T follicular helper cell (primary cell): ENCODE measurements around the gene LSM14B.
"Not testable (repeated sequence)": the region's sequence is repeated elsewhere in the genome, so short reads cannot be mapped to it uniquely, and the experiment has no call there.

ENCODE experiments used
- DNase-seq: peaks from one replicate; pipeline ENCODE4 v3.0.0-alpha.2; 2020; ENCODE audit warnings: low read depth

LSM14B gene

DNA sequence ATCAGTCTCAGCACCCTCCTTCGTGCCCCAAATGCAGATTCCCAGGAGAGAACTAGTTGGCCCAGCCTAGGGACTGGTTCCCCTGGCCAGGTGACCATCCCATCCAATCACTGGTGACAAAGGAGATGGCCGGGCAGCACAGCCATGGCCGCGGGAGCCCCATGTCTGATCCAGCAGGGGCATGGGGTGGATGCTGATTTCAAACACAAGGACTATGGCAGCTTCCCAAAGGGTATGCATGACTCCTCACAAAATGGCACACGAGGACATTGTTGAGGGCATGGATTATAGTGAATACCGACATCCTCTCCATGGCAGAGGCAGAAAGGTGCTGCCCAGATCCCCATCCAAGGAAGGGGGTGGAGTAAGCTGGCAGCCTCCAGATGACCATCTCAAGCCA, 9.9 kb upstream of the LSM14B start:
- no peak for DNase-seq

DNA sequence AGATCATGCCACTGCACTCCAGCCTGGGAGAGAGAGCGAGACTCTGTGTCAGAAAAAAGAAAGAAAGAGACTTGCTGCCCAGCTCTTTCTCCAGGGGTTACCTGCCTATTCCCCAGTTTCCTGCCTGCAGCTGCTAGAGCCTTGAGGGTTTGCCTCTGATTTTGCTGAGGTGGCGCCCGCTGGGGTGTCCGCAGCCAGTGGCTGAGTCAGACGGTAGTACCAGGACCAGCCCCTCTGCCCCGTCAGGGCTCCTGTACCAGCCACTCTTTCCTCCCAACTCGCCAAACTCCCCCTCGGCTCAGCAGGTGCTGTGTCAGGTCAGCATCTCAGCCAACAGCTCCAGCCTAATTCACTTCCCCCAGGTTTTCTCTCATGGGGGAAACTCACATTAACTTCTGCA, 7.4 kb upstream of the LSM14B start:
- DNase-seq: no peak

DNA sequence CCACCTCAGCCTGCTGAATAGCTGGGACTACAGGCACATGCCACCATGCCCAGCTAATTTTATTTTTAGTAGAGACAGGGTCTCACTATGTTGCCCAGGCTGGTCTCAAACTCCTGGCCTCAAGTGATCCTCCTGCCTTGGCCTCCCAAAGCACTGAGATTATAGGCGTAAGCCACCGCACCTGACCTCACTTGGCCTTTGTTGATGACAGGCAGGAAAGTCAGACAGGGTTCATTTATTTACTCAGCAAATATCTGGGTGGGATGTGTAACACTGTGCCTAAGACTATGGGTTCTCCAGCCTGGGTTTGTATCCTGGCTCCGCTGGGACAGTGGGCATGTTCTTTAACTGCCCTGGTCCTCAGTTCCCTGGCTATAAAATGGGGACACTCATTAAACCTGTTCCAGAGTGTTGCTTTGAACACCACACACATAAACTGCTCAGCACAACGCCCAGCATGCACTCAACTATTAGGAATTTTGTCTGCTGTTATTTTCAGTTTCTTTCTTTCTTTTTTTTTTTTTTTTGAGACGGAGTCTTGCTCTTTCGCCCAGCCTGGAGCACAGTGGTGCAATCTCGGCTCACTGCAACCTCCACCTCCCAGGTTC, 6.4 kb upstream of the LSM14B start:
- not testable (repeated sequence) for DNase-seq

DNA sequence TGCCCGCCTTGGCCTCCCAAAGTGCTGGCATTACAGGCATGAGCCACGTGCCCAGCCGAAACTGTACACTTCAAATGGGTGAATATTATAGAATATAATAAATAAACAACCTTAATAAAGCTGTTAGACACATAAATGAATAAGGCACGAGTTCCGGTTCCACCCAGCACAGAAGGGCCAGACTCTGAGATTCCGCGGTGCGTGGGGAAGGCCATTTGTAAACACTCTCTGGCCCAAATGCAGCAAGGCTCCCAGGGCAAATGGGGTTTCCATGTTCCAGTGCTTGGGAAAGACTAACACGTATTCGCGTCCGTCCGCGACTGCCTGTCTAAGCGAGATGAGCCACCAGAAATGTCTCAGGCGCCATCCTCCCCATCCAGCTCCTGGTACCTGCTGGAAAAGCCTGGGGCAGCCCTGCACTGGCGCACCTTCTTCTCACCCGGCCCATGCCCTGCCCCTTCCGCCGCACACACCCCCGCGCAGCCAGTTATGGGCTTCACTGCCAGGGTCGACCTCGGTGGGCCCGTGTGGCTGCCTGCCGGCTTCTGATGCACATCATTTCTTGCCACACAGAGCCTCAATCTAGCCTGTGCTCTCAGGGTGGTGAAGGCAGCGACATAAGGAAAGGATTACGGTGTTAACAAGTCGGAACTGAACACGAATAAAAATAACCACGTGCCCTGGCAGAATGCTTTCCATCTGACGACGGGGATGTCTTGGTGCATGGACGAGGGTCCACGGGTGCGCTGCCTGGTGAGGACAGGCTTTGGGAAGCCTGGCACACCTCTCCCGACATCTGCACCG, 5.5 kb upstream of the LSM14B start:
- no peak for DNase-seq

DNA sequence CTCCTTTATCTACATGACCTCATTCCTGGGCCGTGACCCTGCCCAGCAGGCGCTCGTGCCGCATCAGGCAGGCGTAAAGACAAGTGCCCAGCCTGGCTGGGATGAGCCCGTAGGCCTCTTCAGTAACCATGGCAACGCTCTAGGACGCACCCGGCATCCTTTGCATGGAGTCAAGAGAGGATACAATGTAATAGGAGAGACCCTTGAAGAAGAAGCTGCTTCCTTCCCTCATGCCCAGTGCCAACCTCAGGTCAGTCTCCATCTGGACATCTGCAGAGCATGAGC, 5.0 kb upstream of the LSM14B start:
- no peak for DNase-seq

DNA sequence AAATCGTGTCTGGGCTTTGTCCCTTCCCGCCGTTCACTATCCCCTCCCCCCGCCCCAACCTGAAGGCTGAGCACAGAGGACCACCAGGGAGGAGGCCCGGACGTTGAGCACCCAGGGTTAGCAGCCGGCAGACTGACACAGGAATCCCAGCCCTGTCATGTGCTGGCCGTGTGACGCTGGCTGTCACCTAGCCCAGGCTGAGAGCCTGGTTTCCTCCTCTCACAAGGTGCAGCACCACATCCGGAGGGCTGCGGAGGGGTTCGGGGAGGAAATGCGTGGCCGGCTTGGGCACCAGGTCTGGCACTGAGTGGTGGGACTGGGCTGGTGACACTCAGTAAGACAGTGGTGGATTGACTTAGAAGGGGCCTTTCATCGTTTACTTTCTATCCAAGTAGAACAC, 4.6 kb upstream of the LSM14B start:
- DNase-seq: peak; percentile 69

DNA sequence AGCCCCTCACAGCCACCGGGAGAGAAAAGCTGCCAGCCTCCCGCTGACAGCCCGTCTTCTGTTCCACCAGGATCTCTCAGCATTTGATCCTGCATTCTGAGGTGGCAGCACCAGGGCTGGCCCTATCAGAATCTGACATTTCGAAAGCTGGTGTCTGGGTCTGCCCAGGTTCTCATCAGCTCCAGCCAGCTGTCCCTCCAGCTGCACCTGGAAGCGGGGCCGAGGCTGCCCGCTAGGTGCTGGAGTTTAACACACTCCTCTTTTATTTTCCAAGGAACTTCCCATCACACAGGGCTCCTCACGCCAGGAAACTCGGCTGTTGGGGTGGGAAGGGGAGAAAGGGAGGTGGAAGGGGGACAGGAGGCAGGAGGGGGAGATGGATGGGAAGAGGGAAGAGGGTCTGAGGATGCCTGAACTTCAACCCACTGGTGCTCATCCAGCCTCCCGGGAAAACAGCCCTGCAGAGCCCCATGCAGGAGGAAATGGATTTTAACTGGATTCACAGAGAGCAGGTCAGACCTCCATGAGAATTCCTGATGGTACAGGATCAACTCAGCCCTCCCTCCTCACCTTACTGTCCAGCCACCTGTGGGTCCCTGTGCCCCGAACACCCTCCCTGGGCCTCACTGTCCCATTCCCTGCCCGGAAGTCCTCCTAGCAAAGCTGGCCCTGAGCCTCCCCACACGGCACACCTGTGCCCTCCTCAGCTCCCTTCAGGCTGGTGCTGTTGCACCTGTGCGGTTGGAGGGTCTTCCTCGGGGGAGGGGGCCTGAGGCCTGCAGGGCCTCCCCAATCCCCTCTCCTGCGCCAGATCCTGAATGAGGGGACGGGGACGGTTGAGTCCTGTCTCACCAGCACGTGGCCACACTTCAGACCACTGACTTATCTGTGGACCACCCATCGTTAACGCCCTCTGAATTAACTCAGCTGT, 3.9 kb upstream of the LSM14B start:
- no peak for DNase-seq

DNA sequence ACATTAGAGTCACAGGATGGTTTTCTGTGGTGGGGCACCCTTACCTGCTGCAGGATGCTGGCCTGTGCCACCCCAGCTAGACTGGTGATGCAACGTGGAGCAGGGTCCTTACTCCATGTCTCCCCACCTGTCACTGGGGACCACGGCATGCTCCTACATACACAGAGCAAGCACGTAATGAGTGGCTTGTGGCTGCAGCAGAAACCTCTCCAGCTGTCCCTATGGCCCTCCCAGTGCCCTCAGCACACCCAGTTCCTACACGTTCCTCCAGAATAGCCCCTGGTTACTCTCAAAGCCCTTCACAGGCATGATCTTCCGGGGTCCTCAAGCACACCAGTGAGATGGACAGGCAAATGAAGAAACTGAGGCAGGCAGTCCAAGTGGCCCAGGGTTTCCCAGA, 3.2 kb upstream of the LSM14B start:
- no peak for DNase-seq

DNA sequence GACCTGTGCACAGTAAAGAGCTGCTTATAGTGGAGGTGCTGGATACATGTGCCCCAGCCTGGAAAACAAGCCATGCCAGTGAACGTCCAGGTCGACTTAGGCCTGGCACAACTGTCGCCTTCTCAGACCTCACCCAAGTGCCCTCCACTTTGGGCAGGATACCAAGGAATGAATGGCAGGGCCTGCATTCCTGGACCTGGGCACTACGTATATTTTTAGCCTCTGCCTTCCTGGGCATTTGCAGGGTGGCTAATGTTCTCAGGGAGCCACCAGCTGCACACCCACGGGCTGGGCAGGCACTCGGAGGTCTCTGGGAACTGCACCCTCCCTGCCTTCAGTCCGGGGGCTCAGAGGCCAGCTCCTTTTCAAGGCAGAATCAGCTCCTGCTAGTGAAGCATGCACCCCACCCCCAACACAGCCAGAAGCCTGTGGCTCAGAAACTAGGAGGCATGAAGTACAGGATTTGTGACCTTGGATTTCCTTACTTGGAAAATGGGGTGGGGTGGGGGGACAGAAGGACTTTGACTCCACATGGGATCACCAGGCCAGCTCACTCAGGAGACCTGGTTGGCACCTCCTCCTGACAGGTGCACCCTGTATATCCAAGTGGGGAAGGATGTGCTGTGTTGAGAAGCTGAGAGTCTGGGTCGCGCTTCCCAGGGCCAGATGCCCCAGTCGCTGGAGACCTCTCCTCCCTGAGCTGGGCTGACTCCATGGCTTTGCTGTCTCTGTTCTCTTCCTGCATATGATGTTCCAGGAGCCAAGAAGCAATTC, 2.5 kb upstream of the LSM14B start:
- no peak for DNase-seq

DNA sequence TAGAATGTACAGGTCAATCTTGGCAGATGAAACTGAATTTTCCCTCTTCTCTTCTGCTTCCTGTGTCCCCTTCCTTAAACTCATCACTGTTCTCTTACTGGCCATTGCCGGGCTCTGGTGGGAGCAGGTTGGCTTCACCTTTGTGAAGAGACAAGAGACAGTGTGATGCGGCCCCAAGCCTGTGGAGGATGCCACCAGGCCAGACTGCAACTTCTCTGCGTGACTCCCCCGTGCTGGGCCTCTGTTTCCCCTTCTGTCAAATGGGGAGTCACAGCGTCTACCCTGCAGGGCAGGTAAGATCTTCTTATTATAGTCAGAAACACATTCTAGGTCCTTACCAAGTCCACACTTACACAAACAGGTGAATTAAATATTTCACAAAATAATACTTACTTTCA, 1.9 kb upstream of the LSM14B start:
- DNase-seq: no peak

DNA sequence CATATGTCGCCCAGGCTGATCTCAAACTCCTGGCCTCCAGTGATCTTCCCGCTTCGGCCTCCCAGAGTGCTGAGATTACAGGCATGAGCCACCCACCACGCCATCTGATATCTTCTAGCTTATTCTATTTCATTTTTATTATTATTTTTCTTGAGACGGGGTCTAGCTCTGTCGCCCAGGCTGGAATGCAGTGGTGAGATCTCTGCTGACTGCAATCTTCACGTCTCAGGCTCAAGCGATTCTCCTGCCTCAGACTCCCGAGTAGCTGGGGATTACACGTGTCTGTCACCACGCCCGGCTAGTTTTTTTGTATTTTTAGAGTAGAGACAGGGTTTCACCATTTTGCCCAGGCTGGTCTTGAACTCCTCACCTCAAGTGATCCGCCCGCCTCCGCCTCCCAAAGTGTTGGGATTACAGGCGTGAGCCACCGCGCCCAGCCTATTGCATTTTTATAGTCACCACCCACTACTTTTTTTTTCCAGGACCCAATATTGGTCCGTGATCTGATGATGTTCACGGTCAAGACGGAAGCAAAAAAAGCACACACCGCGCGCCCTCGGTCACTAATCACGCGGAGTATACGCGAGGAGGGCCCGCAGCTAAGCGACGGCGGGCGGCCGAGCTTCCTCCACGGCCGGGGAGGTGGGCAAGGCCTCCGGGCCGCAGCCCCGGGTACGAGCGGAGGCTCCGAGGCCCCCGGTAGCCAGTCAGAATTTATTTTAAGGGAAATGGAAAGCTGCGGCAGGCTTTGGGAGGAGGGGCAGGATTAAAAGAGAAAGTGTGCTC, 1.1 kb upstream of the LSM14B start:
- no peak for DNase-seq

DNA sequence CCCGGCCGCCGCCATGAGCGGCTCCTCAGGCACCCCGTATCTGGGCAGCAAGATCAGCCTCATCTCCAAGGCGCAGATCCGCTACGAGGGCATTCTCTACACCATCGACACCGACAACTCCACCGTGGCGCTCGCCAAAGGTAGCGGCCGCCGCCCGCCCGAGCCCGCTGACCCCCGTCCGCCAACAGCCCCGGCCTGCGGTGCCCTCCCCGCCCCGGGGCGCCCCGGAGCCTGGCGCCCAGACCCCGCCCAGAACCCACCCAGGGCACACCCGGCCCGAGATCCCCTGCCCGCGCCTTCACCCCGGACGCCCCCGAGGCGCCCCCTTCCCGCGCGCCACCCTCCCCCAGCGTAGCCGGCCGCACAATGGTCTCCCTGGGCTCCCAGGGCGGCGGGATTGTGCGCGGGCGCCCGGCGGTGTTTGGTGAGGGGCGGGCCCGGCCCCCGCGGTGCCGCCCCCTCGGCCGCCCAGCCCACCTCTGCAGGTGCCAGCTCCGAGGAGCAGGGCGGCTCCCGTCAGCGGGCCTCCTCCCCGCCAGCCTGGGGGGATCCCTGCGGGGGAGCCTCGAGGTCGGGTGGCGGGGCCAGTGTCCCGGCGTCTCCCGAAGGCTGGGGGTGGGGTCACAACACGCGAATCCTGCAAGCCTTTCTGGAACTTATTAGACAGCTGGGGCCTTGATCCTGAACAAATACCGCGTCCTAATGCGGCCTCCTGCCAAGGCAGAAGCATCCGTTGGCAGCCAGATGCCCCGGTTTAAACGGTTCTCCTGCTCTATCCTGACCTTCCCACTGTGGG, 577 bp downstream of the LSM14B start:
- DNase-seq: peak; percentile 22

DNA sequence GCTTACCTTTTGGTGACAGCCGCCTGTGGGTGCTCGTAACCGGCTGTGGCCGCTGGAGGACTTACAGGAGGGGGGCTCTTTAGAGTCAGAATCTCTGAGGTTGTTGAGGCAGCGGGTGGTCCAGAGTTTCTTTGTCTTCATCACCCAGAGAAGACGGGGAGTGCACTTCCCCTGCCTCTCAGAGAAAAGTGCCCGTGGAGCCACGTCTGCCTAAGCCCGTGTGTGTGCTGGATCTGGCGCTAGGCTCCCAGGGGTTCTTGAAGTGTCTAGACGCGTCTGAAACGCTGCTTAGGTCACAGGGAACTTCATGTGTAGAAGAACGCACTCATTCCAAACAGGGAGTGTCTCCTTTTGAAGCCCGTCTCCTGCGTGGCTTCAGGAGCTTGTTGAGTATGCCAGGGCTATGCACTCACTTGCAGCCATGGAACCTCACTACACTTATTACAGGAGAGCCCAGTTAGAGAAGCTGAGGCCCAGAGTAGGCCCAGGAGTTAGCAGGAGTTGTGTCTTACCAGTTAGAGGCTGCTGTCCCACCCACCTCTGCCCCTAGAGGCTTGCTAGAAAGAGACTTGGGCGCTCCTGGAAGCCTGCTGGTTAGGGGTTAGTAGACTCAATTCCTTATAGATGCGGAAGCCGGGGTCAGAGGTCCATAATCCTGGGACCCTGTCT, 1.3 kb downstream of the LSM14B start:
- no peak for DNase-seq

DNA sequence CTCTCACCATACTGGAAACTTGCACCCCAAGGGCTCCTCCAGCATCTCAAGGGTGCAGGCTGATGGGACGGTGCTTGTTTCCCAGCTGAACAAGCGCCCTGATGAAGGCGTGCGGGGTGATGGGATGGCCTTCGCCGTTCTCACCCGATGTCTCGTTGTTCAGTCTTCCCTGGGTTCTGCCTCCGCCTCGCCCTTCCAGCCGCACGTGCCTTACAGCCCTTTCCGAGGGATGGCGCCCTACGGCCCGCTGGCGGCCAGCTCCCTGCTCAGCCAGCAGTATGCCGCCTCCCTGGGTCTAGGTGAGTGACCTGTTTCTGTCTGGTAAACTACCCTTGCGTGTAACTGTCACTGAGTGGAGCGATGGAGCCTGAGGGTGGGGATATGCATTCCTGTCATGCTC, 3.9 kb downstream of the LSM14B start:
- DNase-seq: no peak

DNA sequence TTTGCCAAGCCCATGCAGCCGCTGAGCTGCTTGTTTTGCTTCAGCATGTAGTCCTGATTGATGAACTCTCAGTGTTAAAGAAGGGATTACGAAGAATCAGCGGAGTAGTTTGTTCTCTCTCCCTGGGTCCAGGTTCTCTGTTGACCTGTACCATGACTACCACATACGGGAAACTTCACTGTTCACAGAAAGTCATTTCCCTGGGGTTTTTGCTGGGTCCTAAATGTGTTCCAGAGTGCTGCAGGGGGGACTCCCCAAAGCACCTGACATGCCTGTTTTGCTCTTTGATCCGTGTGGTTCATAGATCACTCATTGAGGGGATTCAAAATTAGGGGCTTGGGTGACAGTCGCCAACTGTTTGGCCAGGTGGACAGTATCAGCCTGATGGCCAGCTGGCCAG, 5.5 kb downstream of the LSM14B start:
- no peak for DNase-seq

DNA sequence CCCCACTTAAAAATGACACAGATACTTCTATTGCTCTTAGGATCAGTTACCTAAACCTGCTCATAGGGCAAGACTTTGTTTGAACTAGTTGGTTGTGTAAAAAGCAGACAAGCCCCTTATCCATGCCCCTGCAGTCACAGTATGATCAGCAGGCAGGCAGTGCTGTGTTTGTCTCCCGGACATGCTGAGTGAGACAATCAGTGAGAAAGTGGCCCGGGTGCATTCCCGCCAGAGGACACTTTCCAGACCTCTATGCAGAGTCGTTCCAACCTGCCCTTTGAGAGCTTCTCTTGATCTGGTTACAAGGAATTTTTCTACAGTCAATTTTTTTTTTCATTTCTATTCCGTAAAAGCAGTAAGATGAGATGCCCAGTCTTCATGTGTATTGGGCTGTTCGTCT, 6.2 kb downstream of the LSM14B start:
- no peak for DNase-seq

DNA sequence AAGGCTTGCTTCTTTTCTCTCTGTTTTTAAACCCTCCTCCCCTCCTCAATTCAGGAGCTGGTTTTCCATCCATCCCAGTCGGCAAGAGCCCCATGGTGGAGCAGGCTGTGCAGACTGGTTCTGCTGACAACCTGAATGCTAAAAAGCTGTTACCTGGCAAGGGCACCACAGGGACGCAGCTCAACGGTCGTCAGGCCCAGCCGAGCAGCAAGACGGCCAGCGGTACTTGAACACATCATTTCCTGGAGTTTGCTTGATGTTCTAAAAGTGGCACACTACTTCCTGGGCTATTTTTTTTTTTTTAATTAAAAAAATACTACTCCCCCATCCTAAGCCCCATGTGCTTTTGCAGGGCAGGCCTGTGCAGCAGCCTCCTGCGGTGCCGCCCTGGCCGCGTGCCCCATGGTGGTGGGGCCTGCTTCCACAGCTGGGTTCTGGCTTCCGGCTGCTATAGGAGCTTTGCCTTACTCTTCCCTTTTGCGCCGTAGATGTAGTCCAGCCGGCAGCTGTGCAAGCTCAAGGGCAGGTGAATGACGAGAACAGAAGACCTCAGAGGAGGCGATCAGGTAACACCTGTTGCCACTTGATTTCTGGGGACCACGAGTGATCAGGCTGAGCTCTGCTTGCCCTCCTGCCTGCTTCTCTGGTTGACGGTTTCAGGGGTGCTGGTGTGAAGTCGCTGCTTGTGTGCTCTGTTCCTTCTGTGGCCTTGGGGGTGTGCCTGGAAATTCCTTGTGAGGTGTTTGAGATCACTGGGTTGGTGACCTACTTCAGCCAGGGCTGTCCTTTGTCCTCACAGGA, 7.7 kb downstream of the LSM14B start:
- DNase-seq: no peak

DNA sequence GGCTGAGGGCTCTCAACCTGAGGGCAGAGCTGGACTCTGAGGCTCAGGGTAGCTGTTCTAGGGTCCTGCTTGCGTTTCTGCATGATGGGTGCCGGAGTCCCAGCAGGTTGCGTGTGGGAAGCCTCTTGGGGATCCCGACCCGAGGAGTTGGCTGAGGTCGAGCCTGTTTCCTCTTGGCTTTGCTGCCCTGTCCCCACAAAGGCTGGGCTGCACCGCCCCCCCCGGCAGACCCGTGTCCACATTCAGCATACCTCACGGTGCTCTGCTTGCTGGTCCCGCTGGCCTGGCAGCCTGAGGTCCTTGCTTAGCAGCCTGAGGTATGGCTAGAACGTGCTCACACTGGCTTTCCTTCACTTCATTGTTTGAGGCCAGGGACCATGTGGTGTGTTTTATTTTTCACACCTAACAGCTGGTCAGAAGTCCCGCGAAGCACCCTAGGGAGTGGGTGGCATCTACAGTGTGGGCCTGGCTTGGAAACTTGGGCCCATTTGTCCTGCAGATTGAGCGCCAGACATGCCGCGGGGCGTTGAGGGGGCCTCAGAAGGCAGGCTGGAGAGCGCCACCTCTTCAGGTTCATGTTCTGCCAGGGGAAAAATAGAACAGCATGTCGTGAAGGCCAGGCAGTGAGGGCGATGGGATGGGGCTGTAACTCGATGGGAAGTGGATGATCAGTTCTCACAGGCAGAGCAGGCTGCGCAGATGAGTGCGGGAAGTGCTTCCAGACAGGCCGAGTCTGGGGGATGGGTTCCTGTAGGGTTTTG, 9.5 kb downstream of the LSM14B start:
- DNase-seq: no peak
